Activated CD8-positive, alpha-beta memory T cell treated with anti-CD3 and anti-CD28 coated beads, Interleukin-2, amount 50 U/mL, for 24 hours (primary cell): ENCODE data around the gene TRMT11.
"Not testable (repeated sequence)": the region's sequence is repeated elsewhere in the genome, so short reads cannot be mapped to it uniquely, and the experiment has no call there.

Source experiments
- DNase-seq: peaks from one replicate; pipeline ENCODE4 v3.0.0-alpha.2; 2020; ENCODE audit errors: extremely low read depth

Gene TRMT11

GRCh38 chr6:126047648-126048047, 61.3 kb downstream of the TRMT11 start:
- DNase-seq = no peak

GRCh38 chr6:126048635-126049034, 62.3 kb downstream of the TRMT11 start:
- no peak for DNase-seq

GRCh38 chr6:126050795-126051194, 64.5 kb downstream of the TRMT11 start:
- no peak for DNase-seq

GRCh38 chr6:126051791-126052190, 65.5 kb downstream of the TRMT11 start:
- no peak for DNase-seq

- DNase-seq = no peak
Measured at GRCh38 chr6:126052485-126052884, 66.1 kb downstream of the TRMT11 start.

GRCh38 chr6:126054258-126054702, 67.9 kb downstream of the TRMT11 start:
- no peak for DNase-seq

GRCh38 chr6:126054802-126055201, 68.5 kb downstream of the TRMT11 start:
- DNase-seq = no peak

GRCh38 chr6:126055449-126055848, 69.1 kb downstream of the TRMT11 start:
- DNase-seq = no peak

- no peak for DNase-seq
Measured at GRCh38 chr6:126056355-126057004, 70.1 kb downstream of the TRMT11 start.

GRCh38 chr6:126058085-126058484, 71.7 kb downstream of the TRMT11 start:
- not testable (repeated sequence) for DNase-seq

GRCh38 chr6:126060400-126060799, 74.1 kb downstream of the TRMT11 start:
- no peak for DNase-seq

GRCh38 chr6:126063512-126064146, 77.3 kb downstream of the TRMT11 start:
- no peak for DNase-seq

GRCh38 chr6:126064257-126064747, 78.0 kb downstream of the TRMT11 start:
- DNase-seq = no peak

GRCh38 chr6:126064748-126065401, 78.5 kb downstream of the TRMT11 start:
- DNase-seq = no peak

GRCh38 chr6:126066053-126067048, 80.0 kb downstream of the TRMT11 start:
- no peak for DNase-seq

- DNase-seq = no peak
Measured at GRCh38 chr6:126067073-126067472, 80.7 kb downstream of the TRMT11 start.

- no peak for DNase-seq
Measured at GRCh38 chr6:126069449-126069848, 83.1 kb downstream of the TRMT11 start.

GRCh38 chr6:126071000-126071647, 84.8 kb downstream of the TRMT11 start:
- DNase-seq = no peak

GRCh38 chr6:126072172-126072571, 85.8 kb downstream of the TRMT11 start:
- DNase-seq = no peak

- no peak for DNase-seq
Measured at GRCh38 chr6:126072834-126073233, 86.5 kb downstream of the TRMT11 start.
